K562 (cell line): ENCODE measurements around the gene ZNF451. TPM values are rescaled to one million over a fixed set of nuclear protein-coding genes. Genes with fewer than 3 reads are reported as not detected.

Source experiments
- ATAC-seq: fragments of 200-7000 bp; cut with Tn5 transposase; 3 replicates; pipeline ENCODE4 v1.9.1; 2020; ENCODE audit warnings: moderate library complexity
- BruUV-seq: library from RNA; stranded (reverse); fragments of 400-500 nt; replicated peaks from 2 replicates; lab custom pipeline; 2021; lab: Mats Ljungman, UMichigan
- CTCF ChIA-PET: fragments of 300-600 bp; formaldehyde crosslinking; extraction: SDS; loops from one replicate; lab custom pipeline; 2021; ENCODE audit warnings: low intra/inter-chr PET ratio; lab: Yijun Ruan, JAX
- POLR2A ChIA-PET: fragments of 300-600, 350-650 bp; sonication (Branson Sonifier 250); formaldehyde crosslinking; extraction: SDS; loops from one replicate; lab custom pipeline; 2021; ENCODE audit warnings: antibody characterized with exemption, inconsistent platforms; lab: Yijun Ruan, JAX
- DNase-seq, 4 experiments: peaks; one replicate each; pipeline versions ENCODE4 v3.0.0 to v3.0.0-alpha.2; 2011 to 2018; ENCODE audit warnings: low spot score in 3 of 4, mixed read lengths in 3 of 4; ENCODE audit errors: extremely low read depth in 1 of 4
- FAIRE-seq: peaks from 2 replicates; lab custom pipeline; 2011; peaks lifted over from hg19 to GRCh38; lab: Jason Lieb, UNC
- H2AFZ ChIP-seq: 2 replicates; pipeline ENCODE4 v1.6.0; 2011; ENCODE audit warnings: low read depth, low read length, control low read depth, inconsistent platforms
- H3K27ac ChIP-seq: fragments of 200-600 bp; 3 replicates; pipeline ENCODE4 v1.8.0; 2011; ENCODE audit warnings: low read depth, mild to moderate bottlenecking, control low read depth, inconsistent platforms, low read length, moderate library complexity, mixed read lengths; ENCODE audit errors: extremely low read depth
- H3K27me3 ChIP-seq, 2 experiments: fragments of 300-600 bp in 1 of 2; 2 replicates in 1 of 2; 3 replicates in 1 of 2; pipeline versions ENCODE4 v1.6.0 to v1.8.0; 2011; ENCODE audit warnings: inconsistent platforms in 2 of 2, low read length in 2 of 2, mild to moderate bottlenecking in 1 of 2, mixed read lengths in 1 of 2, moderate library complexity in 1 of 2; ENCODE audit not compliant: control insufficient read depth in 2 of 2, insufficient read depth in 2 of 2
- H3K36me3 ChIP-seq: fragments of 300-600 bp; 3 replicates; pipeline ENCODE4 v1.8.0; 2011; ENCODE audit warnings: mild to moderate bottlenecking, low read length, inconsistent platforms; ENCODE audit not compliant: control insufficient read depth, insufficient read depth
- H3K4me1 ChIP-seq, 2 experiments: fragments of 200-600 bp in 1 of 2; replicated peaks in 1 of 2; 2 replicates in 1 of 2; 3 replicates in 1 of 2; pipeline versions ENCODE4 v1.5.1 to v1.8.0; 2011; ENCODE audit warnings: inconsistent platforms in 2 of 2, low read length in 2 of 2, mild to moderate bottlenecking in 1 of 2, mixed read lengths in 1 of 2, moderate library complexity in 1 of 2; ENCODE audit not compliant: control insufficient read depth in 2 of 2, insufficient read depth in 2 of 2
- H3K4me2 ChIP-seq: 2 replicates; pipeline ENCODE4 v1.6.1; 2011; ENCODE audit warnings: low read length, control low read depth, inconsistent platforms, mixed read lengths; ENCODE audit not compliant: insufficient read depth
- H3K4me3 ChIP-seq: fragments of 200-600 bp; sonication (generic), shearing (Covaris generic); 2 replicates; pipeline ENCODE4 v1.5.1; 2016; ENCODE audit warnings: control low read depth, inconsistent platforms
- H3K79me2 ChIP-seq: fragments of 200-600 bp; 3 replicates; pipeline ENCODE4 v1.8.0; 2011; ENCODE audit warnings: low read length, inconsistent platforms; ENCODE audit not compliant: control insufficient read depth, insufficient read depth
- H3K9ac ChIP-seq, 2 experiments: 2 replicates each; pipeline versions ENCODE4 v1.6.0 to v1.6.1; 2011; ENCODE audit warnings: low read depth in 2 of 2, low read length in 2 of 2, control low read depth in 1 of 2, inconsistent platforms in 1 of 2, mild to moderate bottlenecking in 1 of 2, mixed read lengths in 1 of 2; ENCODE audit not compliant: insufficient read depth in 1 of 2
- H3K9me1 ChIP-seq: one replicate; pipeline ENCODE4 v1.6.0; 2011; ENCODE audit warnings: inconsistent platforms, mild to moderate bottlenecking, low read length, moderate library complexity; ENCODE audit not compliant: control insufficient read depth, insufficient read depth
- H3K9me3 ChIP-seq: replicated peaks from 2 replicates; pipeline ENCODE4 v1.5.1; 2011; ENCODE audit warnings: low read depth, low read length, inconsistent platforms; ENCODE audit not compliant: control insufficient read depth, insufficient read depth
- H4K20me1 ChIP-seq: replicated peaks from 2 replicates; pipeline ENCODE4 v1.6.1; 2011; ENCODE audit warnings: low read length, inconsistent platforms, mixed read lengths; ENCODE audit not compliant: control insufficient read depth, insufficient read depth
- BRF1 ChIP-seq: IDR thresholded peaks from 3 replicates; pipeline ENCODE4 v1.6.1; 2011; ENCODE audit warnings: borderline replicate concordance, mild to moderate bottlenecking; ENCODE audit not compliant: insufficient read length; ENCODE audit errors: extremely low read depth
- FOXK2 ChIP-seq, 2 experiments: fragments of 450-650 bp; IDR thresholded peaks in 1 of 2; conservative IDR thresholded peaks in 1 of 2; 2 replicates each; pipeline ENCODE4 v1.6.1; 2016; ENCODE audit warnings: low read depth in 2 of 2, mild to moderate bottlenecking in 1 of 2
- NBN ChIP-seq: fragments of 450-650 bp; IDR thresholded peaks from 2 replicates; pipeline ENCODE4 v1.6.1; 2016; ENCODE audit warnings: low read depth, mild to moderate bottlenecking
- PHB2 ChIP-seq: fragments of 450-650 bp; IDR thresholded peaks from 2 replicates; pipeline ENCODE4 v1.6.1; 2017; ENCODE audit warnings: low read depth
- PRPF4 ChIP-seq: fragments of 200-400 bp; formaldehyde crosslinking; IDR thresholded peaks from one replicate; pipeline ENCODE4 v1.6.1; 2017; ENCODE audit warnings: low read length, low read depth, mild to moderate bottlenecking; ENCODE audit not compliant: insufficient read depth, poor library complexity, severe bottlenecking
- SAP30 ChIP-seq: fragments of 200-600 bp; sonication (generic); IDR thresholded peaks from 2 replicates; pipeline ENCODE4 v1.6.1; 2012; ENCODE audit warnings: borderline replicate concordance, low read depth, mild to moderate bottlenecking, moderate library complexity, low read length, control low read depth, inconsistent platforms; ENCODE audit not compliant: insufficient read depth, poor library complexity, severe bottlenecking
- TFAM ChIP-seq: fragments of 250-450 bp; sonication (Bioruptor Pico); conservative IDR thresholded peaks from 2 replicates; pipeline ENCODE4 v1.5.0; 2021; ENCODE audit warnings: mild to moderate bottlenecking, moderate library complexity
- USF1 ChIP-seq: sonication (generic); formaldehyde crosslinking; IDR thresholded peaks from 2 replicates; pipeline ENCODE4 v1.9.0; 2022; ENCODE audit warnings: mild to moderate bottlenecking, missing genetic modification reagents
- WGBS: fragments of 100-300 bp; shearing (Covaris generic); methylation state at CpG from one replicate; pipeline ENCODE4 v1.1.6; 2016; ENCODE audit warnings: low coverage, mixed read lengths; ENCODE audit not compliant: insufficient coverage; ENCODE audit errors: missing lambda C conversion rate; 5-methylcytosine and 5-hydroxymethylcytosine counted together
- in situ Hi-C: fragments of 300-500 bp; cut with MboI; formaldehyde crosslinking; loops from 4 replicates; pipeline ENCODE4 v1.15.0; 2018; ENCODE audit warnings: inconsistent platforms, mixed read lengths
- intact Hi-C: fragments of 100-400 bp; cut with micrococcal nuclease; formaldehyde crosslinking; loops from 2 replicates; pipeline ENCODE4 v1.14.2; 2022
- polyA plus RNA-seq, 8 experiments: library from polyadenylated mRNA; depleted of rRNA in 4 of 8; stranded (reverse) in 5 of 8; unstranded in 3 of 8; fragments of >200 nt; fragmentation: Nextera tagmentation in 2 of 8; fragmentation: Illumina TruSeq in 1 of 8; extraction: Ambion mirVana in 2 of 8; extraction: Trizol in 1 of 8; gene quantifications; 2 replicates each; pipeline versions ENCODE4 v1.2.1 to v1.2.3, GENCODE V29; 2011 to 2014; ENCODE audit warnings: inconsistent platforms in 1 of 8, missing spikeins in 1 of 8
- total RNA-seq, 7 experiments: library from RNA; depleted of rRNA in 6 of 7; stranded (reverse); fragments of >200 nt in 6 of 7; fragmentation: Illumina TruSeq in 2 of 7; extraction: Trizol in 2 of 7; gene quantifications; 2 replicates each; pipeline versions ENCODE4 v1.2.1 to v1.2.3, GENCODE V29; 2011 to 2021; ENCODE audit warnings: low replicate concordance in 1 of 7
- TF ChIP-seq, protein P1 (sequence below): fragments of 450-650 bp; IDR thresholded peaks from 2 replicates; pipeline ENCODE4 v1.7.1; 2018; ENCODE audit warnings: mild to moderate bottlenecking, low read depth; ENCODE audit not compliant: partially characterized antibody

Gene ZNF451
- total and polyA plus RNA-seq, 9 of the 15 experiments (the other 6 are each of a cell fraction or from before 2014, with no cell fraction given): 16.1 to 74.3 (median 38.3) TPM

GRCh38 chr6:57074383-57074782 lies 15.6 kb upstream of the ZNF451 start:
- ChIA-PET POLR2A (no interaction called here), CTCF (no interaction called here)
- H3K27me3 ChIP-seq: no peaks in the 10 kb centered on the region
- H3K9ac ChIP-seq: no peak overlapping the region
- TF ChIP-seq TFAM (CRISPR knock-in tag) (no peak), USF1 (CRISPR knock-in tag) (no peak), PHB2 (no peak), NBN (no peak), PRPF4 (no peak), BRF1 (no peak), FOXK2 (conservative IDR thresholded peaks at IDR 0.05 in 1 of 2, IDR thresholded peaks at IDR 0.05 in 1 of 2; ENCODE audit: low read depth in 2 of 2) (no peak), SAP30 (no peak)
- TF ChIP-seq, protein P1, sequence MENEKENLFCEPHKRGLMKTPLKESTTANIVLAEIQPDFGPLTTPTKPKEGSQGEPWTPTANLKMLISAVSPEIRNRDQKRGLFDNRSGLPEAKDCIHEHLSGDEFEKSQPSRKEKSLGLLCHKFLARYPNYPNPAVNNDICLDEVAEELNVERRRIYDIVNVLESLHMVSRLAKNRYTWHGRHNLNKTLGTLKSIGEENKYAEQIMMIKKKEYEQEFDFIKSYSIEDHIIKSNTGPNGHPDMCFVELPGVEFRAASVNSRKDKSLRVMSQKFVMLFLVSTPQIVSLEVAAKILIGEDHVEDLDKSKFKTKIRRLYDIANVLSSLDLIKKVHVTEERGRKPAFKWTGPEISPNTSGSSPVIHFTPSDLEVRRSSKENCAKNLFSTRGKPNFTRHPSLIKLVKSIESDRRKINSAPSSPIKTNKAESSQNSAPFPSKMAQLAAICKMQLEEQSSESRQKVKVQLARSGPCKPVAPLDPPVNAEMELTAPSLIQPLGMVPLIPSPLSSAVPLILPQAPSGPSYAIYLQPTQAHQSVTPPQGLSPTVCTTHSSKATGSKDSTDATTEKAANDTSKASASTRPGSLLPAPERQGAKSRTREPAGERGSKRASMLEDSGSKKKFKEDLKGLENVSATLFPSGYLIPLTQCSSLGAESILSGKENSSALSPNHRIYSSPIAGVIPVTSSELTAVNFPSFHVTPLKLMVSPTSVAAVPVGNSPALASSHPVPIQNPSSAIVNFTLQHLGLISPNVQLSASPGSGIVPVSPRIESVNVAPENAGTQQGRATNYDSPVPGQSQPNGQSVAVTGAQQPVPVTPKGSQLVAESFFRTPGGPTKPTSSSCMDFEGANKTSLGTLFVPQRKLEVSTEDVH: no peak
- no peaks in the 10 kb centered on the region for H3K9me1 ChIP-seq
- H3K79me2 ChIP-seq: no peaks in the 10 kb centered on the region
- FAIRE-seq (no peak), ATAC-seq (no peak), DNase-seq (no peak)
- BruUV-seq: no TSS peak
- H4K20me1 ChIP-seq: no peaks in the 10 kb centered on the region
- H3K4me2 ChIP-seq: no peak overlapping the region
- H2AFZ ChIP-seq: no peak overlapping the region
- H3K4me1 ChIP-seq: peaks cover 3 to 10% of the 10 kb centered on the region in 2 experiments; a peak in 3 of 5 replicates
- peaks cover 6% of the 10 kb centered on the region for H3K9me3 ChIP-seq
- intact Hi-C loops (no loop called here), in situ Hi-C loops (no loop called here)
- no peak overlapping the region for H3K4me3 ChIP-seq
- H3K27ac ChIP-seq: no peak overlapping the region
- peaks cover 4% of the 10 kb centered on the region; the same call in 1 of the 3 replicates for H3K36me3 ChIP-seq
- 93% methylated on average over 8 of the region's 8 CpGs for WGBS
